Natural killer cell treated with Interleukin-12 subunit alpha and Interleukin-12 subunit beta and Interleukin-15 and Interleukin-18, amount 100 ng/mL, for 72 hours (primary cell): Measurements from ENCODE around the gene WDR37. TPM values are rescaled to one million over a fixed set of nuclear protein-coding genes. Genes with fewer than 3 reads are reported as not detected.
"Not testable (repeated sequence)": the region's sequence is repeated elsewhere in the genome, so short reads cannot be mapped to it uniquely, and the experiment has no call there.

ENCODE experiments used
- ATAC-seq, 2 donors: fragments of 150-1000 bp; cut with Tn5 transposase in 1 of 2; sonication (Bioruptor Pico), chemical (Tn5 transposase) in 1 of 2; 2 replicates each; pipeline ENCODE4 v1.10.0; 2021
- DNase-seq: peaks from one replicate; pipeline ENCODE4 v3.0.0; 2022; ENCODE audit warnings: low spot score
- H3K27ac Mint-ChIP-seq, 2 donors: 1 replicate in 1 of 2; 2 replicates in 1 of 2; pipeline ENCODE4 v1.8.0; 2022; ENCODE audit warnings: mixed read lengths in 2 of 2, mild to moderate bottlenecking in 1 of 2, moderate library complexity in 1 of 2
- H3K27me3 Mint-ChIP-seq, 2 donors: 1 replicate in 1 of 2; 2 replicates in 1 of 2; pipeline ENCODE4 v1.8.0; 2022; ENCODE audit warnings: mixed read lengths in 2 of 2
- H3K36me3 Mint-ChIP-seq: one replicate; pipeline ENCODE4 v1.8.0; 2022; ENCODE audit warnings: mixed read lengths
- H3K4me1 Mint-ChIP-seq, 2 donors: 1 replicate in 1 of 2; 2 replicates in 1 of 2; pipeline ENCODE4 v1.8.0; 2022; ENCODE audit warnings: low read depth in 2 of 2, mixed read lengths in 2 of 2, mild to moderate bottlenecking in 1 of 2
- H3K4me3 Mint-ChIP-seq: one replicate; pipeline ENCODE4 v1.8.0; 2022; ENCODE audit warnings: mixed read lengths
- H3K9me3 Mint-ChIP-seq: 2 replicates; pipeline ENCODE4 v1.8.0; 2022; ENCODE audit warnings: mixed read lengths
- total RNA-seq, 2 donors: library from RNA; stranded (reverse); gene quantifications; one replicate each; pipeline ENCODE4 v1.2.3, GENCODE V29; 2022

WDR37 gene
- total RNA-seq, 2 donors from 2014 or later, result 31.8 to 37.6 TPM

- Mint-ChIP-seq H3K36me3 (no peaks in the 10 kb centered on the region), H3K27ac (no peak within 1 kb of the TSS), H3K9me3 (no peaks in the 10 kb centered on the region), H3K27me3 (no peaks in the 10 kb centered on the region), H3K4me3 (no peak within 1 kb of the TSS), H3K4me1 (peaks cover 0 to 2% of the 10 kb centered on the region in 2 donors)
- ATAC-seq, result no peak
- no peak for DNase-seq
Measured at GRCh38 chr10:1025683-1026082, 30.5 kb upstream of the WDR37 start, which contains the start of gene IDI2. Gene IDI2 (minus strand): TSS chr10:1025859. CDS start chr10:1024723, 1,136 bp downstream.

GRCh38 chr10:1026578-1026977, 29.6 kb upstream of the WDR37 start:
- H3K9me3 Mint-ChIP-seq, result no peaks in the 10 kb centered on the region
- H3K27ac Mint-ChIP-seq, result no peak overlapping the region
- no peaks in the 10 kb centered on the region for H3K36me3 Mint-ChIP-seq
- H3K27me3 Mint-ChIP-seq, result no peaks in the 10 kb centered on the region
- DNase-seq (no peak), ATAC-seq (no peak)
- H3K4me3 Mint-ChIP-seq, result no peak overlapping the region
- H3K4me1 Mint-ChIP-seq, result peaks cover 0 to under 1% of the 10 kb centered on the region in 2 donors

GRCh38 chr10:1029838-1030237, 26.3 kb upstream of the WDR37 start:
- Mint-ChIP-seq H3K9me3 (no peaks in the 10 kb centered on the region), H3K4me1 (no peaks in the 10 kb centered on the region), H3K4me3 (no peak overlapping the region), H3K36me3 (no peaks in the 10 kb centered on the region), H3K27me3 (no peaks in the 10 kb centered on the region), H3K27ac (no peak overlapping the region)
- no peak for DNase-seq
- no peak for ATAC-seq

DNA sequence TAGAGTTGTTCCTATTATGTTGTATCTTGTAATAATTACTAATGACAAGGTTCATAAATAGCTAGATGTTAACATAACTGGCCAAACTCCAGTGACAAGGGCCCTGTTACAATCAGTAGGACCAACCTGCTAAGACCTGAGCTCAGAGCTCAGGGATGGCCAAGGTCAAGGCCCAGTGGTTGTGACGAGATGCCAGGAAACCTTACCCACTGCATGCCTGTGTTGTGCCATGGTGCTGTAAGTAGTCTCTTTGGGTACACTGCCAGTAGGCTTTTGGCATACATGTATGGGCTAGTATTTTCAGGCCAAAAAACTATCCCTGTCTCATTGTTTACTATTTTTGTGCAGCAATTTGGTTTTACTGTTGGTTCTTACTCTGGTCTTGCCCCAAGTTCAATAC, 22.6 kb upstream of the WDR37 start:
- no peak overlapping the region for H3K4me3 Mint-ChIP-seq
- H3K36me3 Mint-ChIP-seq, result peaks cover 4% of the 10 kb centered on the region
- H3K27ac Mint-ChIP-seq, result no peak overlapping the region

DNA sequence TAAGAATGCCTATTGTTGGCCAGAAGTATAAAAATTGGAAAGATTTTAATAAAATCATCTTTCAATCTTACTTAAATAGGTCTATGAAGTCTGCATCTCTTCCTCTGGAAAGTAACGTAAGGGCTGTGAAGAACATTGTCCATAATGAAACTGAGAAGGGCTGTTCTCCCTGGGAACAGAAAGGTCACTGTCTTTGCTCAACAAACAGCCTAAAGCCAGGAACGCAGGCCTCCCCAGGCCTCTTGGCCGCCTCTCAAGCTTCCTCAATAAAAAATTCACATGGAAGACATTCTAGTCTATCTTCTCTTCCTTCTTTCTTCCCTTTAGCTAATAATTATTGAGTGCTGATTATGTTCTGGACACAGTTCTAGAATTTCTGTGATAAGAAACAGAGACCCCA, 21.4 kb upstream of the WDR37 start:
- ATAC-seq, result no peak
- peaks cover 4% of the 10 kb centered on the region for H3K36me3 Mint-ChIP-seq
- peaks cover 13 to 15% of the 10 kb centered on the region in 2 donors for H3K4me1 Mint-ChIP-seq
- H3K9me3 Mint-ChIP-seq, result no peaks in the 10 kb centered on the region
- H3K27ac Mint-ChIP-seq, result peak overlapping the region in 1 of 2 donors; percentile 47
- no peak for DNase-seq
- H3K27me3 Mint-ChIP-seq, result no peaks in the 10 kb centered on the region
- H3K4me3 Mint-ChIP-seq, result no peak overlapping the region

More for the DNA sequence above, 22.6 kb upstream of the WDR37 start:
- H3K9me3 Mint-ChIP-seq, result no peaks in the 10 kb centered on the region
- peaks cover 13 to 15% of the 10 kb centered on the region in 2 donors for H3K4me1 Mint-ChIP-seq
- ATAC-seq (no peak), DNase-seq (no peak)
- H3K27me3 Mint-ChIP-seq, result no peaks in the 10 kb centered on the region

GRCh38 chr10:1035201-1035600, 21.0 kb upstream of the WDR37 start:
- DNase-seq (no peak), ATAC-seq (no peak)
- Mint-ChIP-seq H3K27ac (peak overlapping the region in 1 of 2 donors; percentile 47), H3K9me3 (no peaks in the 10 kb centered on the region), H3K27me3 (no peaks in the 10 kb centered on the region), H3K4me1 (peaks cover 15 to 17% of the 10 kb centered on the region in 2 donors), H3K36me3 (peaks cover 6% of the 10 kb centered on the region), H3K4me3 (no peak overlapping the region)

DNA sequence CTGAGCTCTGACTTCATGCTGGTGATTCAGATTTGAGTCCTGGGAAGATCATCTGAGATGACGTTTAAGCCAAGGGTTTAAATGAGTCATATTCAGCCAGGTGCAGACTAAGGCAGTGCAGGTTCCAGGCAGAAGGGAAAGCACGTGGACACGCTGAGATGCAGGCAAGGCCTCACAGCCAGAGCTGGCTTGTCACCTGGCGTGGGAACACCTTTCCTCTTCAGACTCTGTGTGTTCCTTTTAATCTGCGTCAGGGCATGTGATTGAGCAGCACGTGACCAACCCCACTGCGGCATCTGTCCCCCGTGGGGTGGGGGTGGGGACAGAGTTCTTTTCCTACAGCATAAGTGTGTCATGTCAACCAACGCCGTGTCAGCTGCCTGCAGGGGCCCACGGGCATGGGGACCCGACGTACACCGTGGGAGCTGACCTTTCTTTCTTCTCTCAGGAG, 19.8 kb upstream of the WDR37 start:
- H3K9me3 Mint-ChIP-seq, result no peaks in the 10 kb centered on the region
- H3K36me3 Mint-ChIP-seq, result peaks cover 10% of the 10 kb centered on the region
- ATAC-seq (peak; percentile 43 to 48), DNase-seq (no peak)
- peak overlapping the region in 1 of 2 donors; percentile 76 for H3K27ac Mint-ChIP-seq
- no peaks in the 10 kb centered on the region for H3K27me3 Mint-ChIP-seq
- no peak overlapping the region for H3K4me3 Mint-ChIP-seq
- H3K4me1 Mint-ChIP-seq, result peaks cover 19 to 22% of the 10 kb centered on the region in 2 donors

DNA sequence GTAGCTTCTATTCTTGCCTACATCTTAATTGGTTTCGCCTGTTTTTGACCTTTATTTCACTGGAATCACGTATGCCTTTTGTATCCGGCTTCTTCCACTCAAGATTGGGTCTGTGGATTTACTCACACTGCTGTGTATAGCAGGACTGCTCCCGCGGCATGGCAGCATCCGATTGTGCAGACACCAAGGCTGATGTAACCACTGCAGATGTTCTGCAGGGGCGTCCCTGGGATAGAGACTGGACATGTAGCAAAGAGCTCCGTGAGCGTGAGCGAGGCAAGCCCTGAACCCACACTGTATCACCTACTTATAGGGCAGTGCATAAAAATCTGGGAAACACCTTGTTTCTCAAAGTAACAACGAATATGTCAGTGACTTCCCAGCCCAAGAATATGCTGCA, 19.1 kb upstream of the WDR37 start:
- Mint-ChIP-seq H3K4me1 (peaks cover 19 to 22% of the 10 kb centered on the region in 2 donors), H3K27ac (peak overlapping the region in 1 of 2 donors; percentile 76), H3K36me3 (peaks cover 10% of the 10 kb centered on the region), H3K27me3 (no peaks in the 10 kb centered on the region), H3K4me3 (no peak overlapping the region), H3K9me3 (no peaks in the 10 kb centered on the region)
- no peak for ATAC-seq
- no peak for DNase-seq

- H3K27ac Mint-ChIP-seq, result peak overlapping the region in 1 of 2 donors; percentile 77
- not testable (repeated sequence) for DNase-seq, H3K27me3 Mint-ChIP-seq, H3K9me3 Mint-ChIP-seq, H3K4me3 Mint-ChIP-seq, ATAC-seq
- H3K4me1 Mint-ChIP-seq, result peaks cover 28 to 30% of the 10 kb centered on the region in 2 donors
- peaks cover 18% of the 10 kb centered on the region for H3K36me3 Mint-ChIP-seq
Measured at GRCh38 chr10:1038769-1039168, 17.4 kb upstream of the WDR37 start.

- peaks cover 42% of the 10 kb centered on the region in 2 donors for H3K4me1 Mint-ChIP-seq
- H3K4me3 Mint-ChIP-seq, result peak overlapping the region; percentile 65
- no peaks in the 10 kb centered on the region for H3K9me3 Mint-ChIP-seq
- peaks cover 24% of the 10 kb centered on the region for H3K36me3 Mint-ChIP-seq
- DNase-seq (no peak), ATAC-seq (no peak)
- no peaks in the 10 kb centered on the region for H3K27me3 Mint-ChIP-seq
- peak overlapping the region; percentile 29 to 69 for H3K27ac Mint-ChIP-seq
Measured at GRCh38 chr10:1040133-1040532, 16.1 kb upstream of the WDR37 start.

- Mint-ChIP-seq H3K27ac (peak overlapping the region in 1 of 2 donors; percentile 94), H3K36me3 (peaks cover 31% of the 10 kb centered on the region), H3K9me3 (no peaks in the 10 kb centered on the region), H3K27me3 (no peaks in the 10 kb centered on the region), H3K4me3 (no peak overlapping the region), H3K4me1 (peaks cover 49 to 50% of the 10 kb centered on the region in 2 donors)
- no peak for ATAC-seq
- DNase-seq, result no peak
Measured at GRCh38 chr10:1041514-1041913, 14.7 kb upstream of the WDR37 start.

DNA sequence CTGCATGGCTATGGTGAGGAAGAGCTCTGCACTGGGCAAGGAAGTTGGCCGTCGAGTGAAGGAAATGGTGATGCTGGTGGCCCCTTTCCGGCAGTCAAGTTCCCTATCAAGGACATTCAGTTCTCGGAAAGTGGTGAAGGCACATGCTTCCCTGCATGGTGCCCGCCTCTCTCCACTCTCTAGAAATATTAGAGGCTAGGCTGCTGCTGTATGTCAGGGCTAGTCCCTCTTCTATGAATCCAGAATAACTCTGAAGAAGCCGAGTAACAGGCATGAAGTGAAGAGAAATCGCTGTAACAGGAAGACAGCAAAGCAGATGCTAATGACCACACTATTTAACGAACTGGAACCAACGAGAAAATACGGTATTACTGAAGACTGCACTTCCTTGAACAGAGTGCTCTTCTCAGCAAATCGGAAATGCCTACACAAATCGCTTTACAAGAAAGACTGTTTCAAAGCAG, 12.6 kb upstream of the WDR37 start:
- H3K4me1 Mint-ChIP-seq, result peaks cover 43 to 48% of the 10 kb centered on the region in 2 donors
- H3K36me3 Mint-ChIP-seq, result peaks cover 37% of the 10 kb centered on the region
- no peaks in the 10 kb centered on the region for H3K27me3 Mint-ChIP-seq
- H3K27ac Mint-ChIP-seq, result peak overlapping the region; percentile 92 to 94
- H3K4me3 Mint-ChIP-seq, result peak overlapping the region; percentile 90
- no peaks in the 10 kb centered on the region for H3K9me3 Mint-ChIP-seq
- peak; percentile 82 for DNase-seq
- peak; percentile 76 to 81 for ATAC-seq

- Mint-ChIP-seq H3K36me3 (peaks cover 37% of the 10 kb centered on the region), H3K27ac (peak overlapping the region; percentile 92 to 94), H3K4me1 (peaks cover 43 to 48% of the 10 kb centered on the region in 2 donors), H3K27me3 (no peaks in the 10 kb centered on the region), H3K4me3 (peak overlapping the region; percentile 90), H3K9me3 (no peaks in the 10 kb centered on the region)
- DNase-seq (no peak), ATAC-seq (no peak)
Measured at GRCh38 chr10:1044146-1044545, 12.0 kb upstream of the WDR37 start.

DNA sequence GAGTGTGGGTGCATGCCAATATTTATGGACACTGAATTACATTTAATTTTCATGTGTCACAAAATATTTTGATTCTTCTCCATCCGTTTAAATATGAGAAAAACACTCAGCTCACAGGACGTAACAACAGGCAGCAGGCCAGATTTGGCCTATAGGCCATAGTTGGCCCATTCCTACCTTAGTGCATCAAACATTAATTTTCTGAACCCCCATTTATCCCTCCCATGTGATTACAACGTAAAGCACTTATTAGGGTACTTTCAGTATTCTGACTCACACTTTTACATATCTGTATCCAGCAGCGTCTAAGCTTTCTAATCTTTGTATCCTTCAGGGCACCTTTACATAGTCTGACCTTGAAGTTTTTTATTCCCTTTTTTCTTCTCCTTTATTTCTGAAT, 11.2 kb upstream of the WDR37 start:
- Mint-ChIP-seq H3K9me3 (no peaks in the 10 kb centered on the region), H3K36me3 (peaks cover 37% of the 10 kb centered on the region), H3K27me3 (no peaks in the 10 kb centered on the region), H3K4me3 (peak overlapping the region; percentile 90), H3K27ac (peak overlapping the region; percentile 92 to 94), H3K4me1 (peaks cover 43 to 48% of the 10 kb centered on the region in 2 donors)
- no peak for DNase-seq
- ATAC-seq, result no peak

DNA sequence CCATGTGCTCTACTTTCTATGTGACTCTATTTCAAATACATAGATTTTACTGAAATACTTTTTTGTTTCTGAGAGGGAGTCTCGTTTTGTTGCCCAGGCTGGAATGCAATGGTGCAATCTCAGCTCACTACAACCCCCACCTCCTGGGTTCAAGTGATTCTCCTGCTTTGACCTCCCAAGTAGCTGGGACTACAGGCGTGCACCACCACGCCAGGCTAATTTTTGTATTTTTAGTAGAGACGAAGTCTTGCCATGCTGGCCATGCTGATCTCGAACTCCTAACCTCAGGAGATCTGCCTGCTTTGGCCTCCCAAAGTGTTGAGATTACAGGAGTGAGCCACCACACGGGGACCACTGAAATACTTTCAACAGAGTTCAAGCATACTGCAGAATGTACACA, 10.8 kb upstream of the WDR37 start:
- Mint-ChIP-seq H3K27me3 (no peaks in the 10 kb centered on the region), H3K4me3 (peak overlapping the region; percentile 90), H3K4me1 (peaks cover 39 to 43% of the 10 kb centered on the region in 2 donors), H3K27ac (peak overlapping the region; percentile 92 to 94), H3K36me3 (peaks cover 33% of the 10 kb centered on the region), H3K9me3 (no peaks in the 10 kb centered on the region)
- DNase-seq, result no peak
- ATAC-seq, result no peak
